NCI-H1694 (cell line): Measurements from ENCODE around the gene AEBP1.

ENCODE experiments used
- DNase-seq: peaks from one replicate; lab custom pipeline; 2025; lab: John Stamatoyannopoulos, UW

AEBP1 gene

DNA sequence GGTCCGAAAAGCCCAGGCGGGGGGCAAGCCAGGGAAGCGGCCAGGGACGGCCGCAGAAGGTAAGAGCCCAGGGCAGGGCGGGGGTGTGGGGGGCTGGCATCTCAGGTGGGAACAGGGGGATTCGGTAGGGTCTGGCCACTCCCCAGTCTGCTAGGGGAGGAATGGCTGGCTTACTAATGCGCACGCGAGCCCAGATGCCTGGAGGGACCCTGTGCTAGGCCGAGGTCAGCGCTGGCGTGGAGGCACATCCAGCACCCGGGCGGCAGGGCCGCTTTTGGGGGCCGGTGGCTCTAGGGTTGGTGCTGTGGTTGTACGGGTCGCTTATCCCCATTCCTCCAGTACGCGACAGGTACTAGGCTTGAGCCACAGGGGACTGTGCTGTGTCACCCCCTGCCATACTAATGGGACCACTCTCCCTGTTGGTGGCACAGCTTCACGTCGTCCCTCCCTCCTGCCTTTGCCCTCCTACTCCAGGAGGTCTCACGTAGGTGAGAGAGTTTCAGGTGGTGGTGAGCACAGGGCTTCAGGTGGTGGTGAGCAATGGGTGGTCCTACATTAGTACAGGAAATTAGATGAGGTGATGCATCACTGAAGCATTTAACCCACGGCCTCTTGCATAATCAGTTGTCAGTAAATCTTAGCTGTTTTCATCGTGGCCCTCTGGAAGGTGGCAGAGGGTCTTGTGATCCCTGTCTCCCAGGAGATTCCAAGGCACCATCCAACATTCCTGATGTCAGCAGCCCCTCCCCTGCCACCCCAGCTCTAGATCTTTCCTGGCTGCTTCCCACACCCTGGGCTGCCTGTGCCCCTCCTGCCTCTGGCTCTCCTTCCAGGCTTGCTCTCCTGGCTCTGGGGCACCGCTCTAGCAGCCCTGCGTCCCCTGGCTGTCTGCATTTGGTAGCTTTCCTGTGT is 971 bp downstream of the AEBP1 start:
- no peak for DNase-seq

DNA sequence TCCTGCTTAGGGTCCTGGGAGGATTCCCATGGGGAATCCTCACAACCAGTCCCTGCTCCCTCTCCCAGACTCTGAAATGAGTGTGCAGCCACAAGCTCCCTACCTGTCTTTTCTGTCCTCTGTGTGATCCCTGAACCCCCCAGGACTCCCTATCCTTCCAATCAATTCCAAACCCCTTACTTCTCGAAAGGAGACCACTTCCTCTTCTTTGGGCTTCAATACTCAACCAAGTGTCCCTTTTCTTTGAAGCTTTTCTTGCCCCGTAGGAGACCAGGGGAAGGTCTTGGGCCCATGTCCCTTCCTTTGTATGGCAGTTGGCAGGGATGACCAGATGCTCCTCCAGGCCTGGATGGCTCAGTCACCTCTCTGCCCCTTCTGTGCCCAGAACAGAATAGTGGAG is 1.7 kb downstream of the AEBP1 start:
- DNase-seq: no peak

DNA sequence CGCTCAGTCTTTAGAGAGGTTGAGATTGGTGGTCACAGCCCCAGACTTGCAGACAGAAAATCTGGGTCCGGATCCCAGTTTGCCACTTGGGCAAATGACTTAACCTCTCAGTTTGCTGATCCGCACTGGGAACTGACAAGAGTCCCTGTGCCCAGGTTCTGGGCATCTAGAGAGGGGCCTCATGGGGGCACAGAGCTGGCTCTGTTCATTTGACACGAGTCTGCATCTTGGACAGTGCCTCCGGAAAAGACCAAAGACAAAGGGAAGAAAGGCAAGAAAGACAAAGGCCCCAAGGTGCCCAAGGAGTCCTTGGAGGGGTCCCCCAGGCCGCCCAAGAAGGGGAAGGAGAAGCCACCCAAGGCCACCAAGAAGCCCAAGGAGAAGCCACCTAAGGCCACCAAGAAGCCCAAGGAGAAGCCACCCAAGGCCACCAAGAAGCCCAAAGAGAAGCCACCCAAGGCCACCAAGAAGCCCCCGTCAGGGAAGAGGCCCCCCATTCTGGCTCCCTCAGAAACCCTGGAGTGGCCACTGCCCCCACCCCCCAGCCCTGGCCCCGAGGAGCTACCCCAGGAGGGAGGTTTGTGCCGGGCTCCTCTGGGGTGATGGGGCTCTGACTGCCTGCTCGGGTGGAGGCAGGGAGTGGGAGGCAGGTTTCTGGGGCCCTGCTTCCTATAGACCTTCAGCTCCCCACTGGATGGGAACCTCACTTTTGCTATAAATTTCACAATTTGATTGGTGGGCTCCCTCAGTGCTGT is 2.3 kb downstream of the AEBP1 start:
- no peak for DNase-seq

DNA sequence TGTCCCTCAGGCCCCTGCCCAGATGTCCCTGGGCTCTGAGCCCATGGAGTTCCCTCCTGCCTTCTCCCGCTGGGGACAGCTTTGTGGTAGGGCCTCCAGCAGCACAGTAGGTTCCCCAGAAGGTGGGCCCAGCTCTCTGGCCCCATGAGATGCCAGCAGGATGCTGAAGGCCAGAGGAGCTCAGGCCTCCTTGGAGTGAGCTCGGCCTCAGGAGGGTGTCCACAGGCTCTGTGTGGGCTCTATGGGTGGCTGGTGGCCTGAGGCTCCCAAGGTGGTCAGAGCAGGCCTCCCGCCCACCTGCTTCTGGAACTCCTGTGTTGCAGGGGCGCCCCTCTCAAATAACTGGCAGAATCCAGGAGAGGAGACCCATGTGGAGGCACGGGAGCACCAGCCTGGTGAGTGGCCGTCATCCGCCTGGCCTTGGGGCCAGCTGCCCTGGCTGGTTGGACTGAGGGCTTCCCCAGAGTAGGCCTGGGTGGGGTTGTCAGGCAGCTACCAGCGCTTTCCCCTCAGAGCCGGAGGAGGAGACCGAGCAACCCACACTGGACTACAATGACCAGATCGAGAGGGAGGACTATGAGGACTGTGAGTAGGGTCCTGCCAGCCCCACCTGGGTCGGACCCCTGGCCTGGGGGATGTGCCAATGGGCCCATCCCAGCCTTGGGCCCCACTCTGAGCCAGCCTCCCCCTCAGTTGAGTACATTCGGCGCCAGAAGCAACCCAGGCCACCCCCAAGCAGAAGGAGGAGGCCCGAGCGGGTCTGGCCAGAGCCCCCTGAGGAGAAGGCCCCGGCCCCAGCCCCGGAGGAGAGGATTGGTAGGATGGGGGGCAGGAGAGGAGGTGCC is 3.2 kb downstream of the AEBP1 start:
- no peak for DNase-seq

DNA sequence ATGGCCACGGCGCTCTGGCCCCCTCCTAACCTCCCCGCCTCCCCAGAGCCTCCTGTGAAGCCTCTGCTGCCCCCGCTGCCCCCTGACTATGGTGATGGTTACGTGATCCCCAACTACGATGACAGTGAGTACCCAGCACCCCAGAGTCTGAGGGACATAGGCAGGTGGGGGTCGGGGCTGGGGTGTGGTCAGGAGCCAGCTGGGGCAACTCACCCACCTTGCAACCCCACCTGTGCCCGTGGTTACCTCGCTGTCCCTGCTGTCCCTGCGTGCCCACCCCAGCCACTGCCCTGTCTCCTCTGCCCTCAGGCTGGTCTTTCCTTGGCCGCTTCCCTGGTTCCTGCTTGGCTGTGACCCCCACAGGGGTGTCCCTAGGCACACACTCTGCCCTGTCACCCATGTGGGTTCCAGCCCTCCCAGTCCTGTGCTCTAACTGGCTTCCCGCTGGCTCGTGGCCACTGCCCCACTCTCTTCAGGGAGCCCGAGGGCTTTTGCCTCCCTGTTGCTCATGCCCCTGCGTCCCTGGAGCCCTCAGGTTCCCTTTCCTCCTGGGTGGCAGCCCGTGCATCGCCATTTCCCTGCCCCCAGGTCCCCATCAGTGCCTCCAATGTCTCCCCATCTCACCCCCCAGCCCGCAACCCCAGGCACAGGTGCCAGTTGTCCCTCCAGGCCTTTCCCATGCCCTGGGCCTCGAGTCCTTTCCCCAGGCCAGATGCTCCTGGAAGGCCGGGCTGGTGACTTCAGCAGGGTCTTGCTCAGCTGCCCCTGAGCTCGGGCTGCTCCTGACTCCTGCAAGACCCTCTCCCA is 4.0 kb downstream of the AEBP1 start:
- DNase-seq: no peak

DNA sequence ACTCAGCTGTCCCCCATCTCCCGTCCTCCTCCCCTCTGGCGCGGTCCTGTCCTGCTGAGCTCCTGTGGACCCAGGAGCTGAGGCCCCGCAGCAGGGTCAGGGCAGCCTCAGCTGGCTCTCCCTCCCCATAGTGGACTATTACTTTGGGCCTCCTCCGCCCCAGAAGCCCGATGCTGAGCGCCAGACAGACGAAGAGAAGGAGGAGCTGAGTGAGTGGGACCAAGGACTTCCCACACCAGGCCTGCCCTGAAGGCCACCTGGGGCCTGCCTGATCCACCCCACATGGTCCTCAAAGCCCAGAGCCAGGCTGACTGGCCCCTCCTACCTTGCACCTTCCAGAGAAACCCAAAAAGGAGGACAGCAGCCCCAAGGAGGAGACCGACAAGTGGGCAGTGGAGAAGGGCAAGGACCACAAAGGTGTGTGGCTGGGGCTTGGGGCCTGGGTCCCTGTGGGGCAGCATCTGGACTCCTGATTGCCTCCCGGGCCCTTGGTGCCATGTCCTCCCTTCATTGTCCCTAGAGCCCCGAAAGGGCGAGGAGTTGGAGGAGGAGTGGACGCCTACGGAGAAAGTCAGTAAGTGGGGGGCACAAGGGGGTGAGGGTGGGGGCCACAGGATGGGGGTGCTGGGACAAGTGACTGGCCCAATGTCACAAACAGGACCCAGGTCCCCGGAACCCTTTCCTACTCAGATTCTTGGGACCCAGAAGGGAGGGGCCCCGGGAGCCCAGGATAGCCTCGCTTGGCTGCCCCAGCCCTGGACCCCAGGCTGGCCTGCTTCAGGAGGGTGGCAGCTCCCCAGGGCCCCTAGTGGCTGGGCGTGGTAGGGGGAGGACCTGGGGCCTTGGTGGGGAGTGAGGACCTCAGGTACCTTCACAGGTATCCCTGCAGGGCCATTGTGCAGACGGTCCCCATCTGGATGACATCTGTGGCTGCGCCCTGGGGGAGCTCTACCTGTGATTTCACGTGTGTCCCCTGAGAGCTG is 4.9 kb downstream of the AEBP1 start:
- no peak for DNase-seq

DNA sequence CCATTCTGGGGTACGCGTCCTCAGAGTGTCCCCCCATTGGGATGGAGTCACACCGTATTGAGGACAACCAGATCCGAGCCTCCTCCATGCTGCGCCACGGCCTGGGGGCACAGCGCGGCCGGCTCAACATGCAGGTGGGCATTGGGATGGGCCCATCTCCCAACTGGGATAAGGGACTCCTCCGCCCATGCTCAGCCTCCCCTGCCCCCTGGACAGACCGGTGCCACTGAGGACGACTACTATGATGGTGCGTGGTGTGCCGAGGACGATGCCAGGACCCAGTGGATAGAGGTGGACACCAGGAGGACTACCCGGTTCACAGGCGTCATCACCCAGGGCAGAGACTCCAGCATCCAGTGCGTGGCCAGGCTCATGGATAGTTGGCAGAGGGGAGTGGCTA is 5.8 kb downstream of the AEBP1 start:
- no peak for DNase-seq

DNA sequence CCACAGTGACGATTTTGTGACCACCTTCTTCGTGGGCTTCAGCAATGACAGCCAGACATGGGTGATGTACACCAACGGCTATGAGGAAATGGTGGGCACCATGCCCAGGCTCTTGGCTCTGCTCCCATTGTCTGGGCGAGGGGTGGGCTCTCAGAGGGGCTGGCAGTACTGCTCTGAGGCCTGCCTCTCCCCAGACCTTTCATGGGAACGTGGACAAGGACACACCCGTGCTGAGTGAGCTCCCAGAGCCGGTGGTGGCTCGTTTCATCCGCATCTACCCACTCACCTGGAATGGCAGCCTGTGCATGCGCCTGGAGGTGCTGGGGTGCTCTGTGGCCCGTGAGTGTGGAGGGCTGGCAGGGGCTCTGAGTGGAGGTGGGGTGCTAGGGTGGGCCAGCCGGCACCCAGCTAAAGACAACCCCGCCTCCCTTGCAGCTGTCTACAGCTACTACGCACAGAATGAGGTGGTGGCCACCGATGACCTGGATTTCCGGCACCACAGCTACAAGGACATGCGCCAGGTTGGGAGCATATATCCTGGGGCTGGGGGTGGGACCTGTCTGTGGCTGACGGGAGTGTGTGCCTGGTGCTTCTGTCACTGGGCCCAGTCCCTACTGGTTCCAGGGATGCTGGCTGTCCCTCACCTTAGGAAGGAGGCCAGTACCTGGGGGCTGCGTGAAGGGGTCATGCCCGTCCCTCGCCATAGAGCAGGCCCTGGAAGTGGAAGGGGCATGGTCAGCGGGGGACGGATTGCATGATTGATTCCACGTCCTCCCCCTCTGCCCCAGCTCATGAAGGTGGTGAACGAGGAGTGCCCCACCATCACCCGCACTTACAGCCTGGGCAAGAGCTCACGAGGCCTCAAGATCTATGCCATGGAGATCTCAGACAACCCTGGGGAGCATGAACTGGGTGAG is 6.8 kb downstream of the AEBP1 start:
- DNase-seq: peak; percentile 78

DNA sequence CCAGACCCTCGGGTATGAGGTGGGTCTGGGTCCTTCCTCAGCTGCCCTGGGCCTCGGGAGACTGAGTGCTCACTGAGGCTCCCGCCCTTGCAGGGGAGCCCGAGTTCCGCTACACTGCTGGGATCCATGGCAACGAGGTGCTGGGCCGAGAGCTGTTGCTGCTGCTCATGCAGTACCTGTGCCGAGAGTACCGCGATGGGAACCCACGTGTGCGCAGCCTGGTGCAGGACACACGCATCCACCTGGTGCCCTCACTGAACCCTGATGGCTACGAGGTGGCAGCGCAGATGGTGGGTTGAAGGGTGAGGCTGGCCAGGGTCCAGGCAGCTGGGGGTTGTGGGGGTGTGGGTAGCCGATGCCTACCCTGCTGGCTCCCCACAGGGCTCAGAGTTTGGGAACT is 7.6 kb downstream of the AEBP1 start:
- no peak for DNase-seq

DNA sequence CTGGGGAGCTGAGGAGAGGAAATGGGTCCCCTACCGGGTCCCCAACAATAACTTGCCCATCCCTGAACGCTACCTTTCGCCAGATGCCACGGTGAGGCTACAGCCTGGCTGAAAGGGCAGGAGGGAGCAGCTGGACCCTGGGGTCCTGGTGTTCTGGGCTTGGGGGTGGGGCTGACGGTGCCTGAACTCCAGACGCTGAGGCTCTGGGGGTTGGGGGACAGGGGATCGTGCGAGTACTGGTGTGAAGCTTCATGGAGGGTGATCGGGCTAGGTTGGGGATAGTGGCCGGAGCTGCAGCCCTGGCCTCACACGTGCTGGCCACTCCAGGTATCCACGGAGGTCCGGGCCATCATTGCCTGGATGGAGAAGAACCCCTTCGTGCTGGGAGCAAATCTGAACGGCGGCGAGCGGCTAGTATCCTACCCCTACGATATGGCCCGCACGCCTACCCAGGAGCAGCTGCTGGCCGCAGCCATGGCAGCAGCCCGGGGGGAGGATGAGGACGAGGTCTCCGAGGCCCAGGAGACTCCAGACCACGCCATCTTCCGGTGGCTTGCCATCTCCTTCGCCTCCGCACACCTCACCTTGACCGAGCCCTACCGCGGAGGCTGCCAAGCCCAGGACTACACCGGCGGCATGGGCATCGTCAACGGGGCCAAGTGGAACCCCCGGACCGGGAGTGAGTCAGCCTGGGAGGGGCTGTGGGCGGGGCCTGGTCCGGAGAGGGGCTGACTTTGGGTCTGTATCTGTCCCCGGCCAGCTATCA is 8.3 kb downstream of the AEBP1 start:
- no peak for DNase-seq

DNA sequence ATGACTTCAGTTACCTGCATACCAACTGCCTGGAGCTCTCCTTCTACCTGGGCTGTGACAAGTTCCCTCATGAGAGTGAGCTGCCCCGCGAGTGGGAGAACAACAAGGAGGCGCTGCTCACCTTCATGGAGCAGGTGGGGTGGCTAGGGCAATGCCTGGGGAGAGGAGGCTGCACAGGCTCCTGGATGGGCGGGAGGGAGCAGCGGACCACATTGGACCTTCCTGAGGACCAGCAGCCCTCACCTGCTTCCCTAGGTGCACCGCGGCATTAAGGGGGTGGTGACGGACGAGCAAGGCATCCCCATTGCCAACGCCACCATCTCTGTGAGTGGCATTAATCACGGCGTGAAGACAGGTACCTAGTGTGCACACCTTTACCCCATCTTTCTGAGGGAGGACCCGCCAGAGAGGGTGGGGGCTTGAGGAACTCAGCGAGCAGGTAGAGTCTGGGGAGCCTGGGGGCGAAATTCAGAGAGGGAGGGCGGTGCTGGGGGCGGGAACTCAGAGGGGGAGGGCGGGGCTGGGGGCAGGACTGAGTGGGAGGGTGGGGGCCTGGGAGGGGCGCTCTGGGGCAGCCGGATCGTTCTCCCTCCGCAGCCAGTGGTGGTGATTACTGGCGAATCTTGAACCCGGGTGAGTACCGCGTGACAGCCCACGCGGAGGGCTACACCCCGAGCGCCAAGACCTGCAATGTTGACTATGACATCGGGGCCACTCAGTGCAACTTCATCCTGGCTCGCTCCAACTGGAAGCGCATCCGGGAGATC is 9.0 kb downstream of the AEBP1 start:
- no peak for DNase-seq

DNA sequence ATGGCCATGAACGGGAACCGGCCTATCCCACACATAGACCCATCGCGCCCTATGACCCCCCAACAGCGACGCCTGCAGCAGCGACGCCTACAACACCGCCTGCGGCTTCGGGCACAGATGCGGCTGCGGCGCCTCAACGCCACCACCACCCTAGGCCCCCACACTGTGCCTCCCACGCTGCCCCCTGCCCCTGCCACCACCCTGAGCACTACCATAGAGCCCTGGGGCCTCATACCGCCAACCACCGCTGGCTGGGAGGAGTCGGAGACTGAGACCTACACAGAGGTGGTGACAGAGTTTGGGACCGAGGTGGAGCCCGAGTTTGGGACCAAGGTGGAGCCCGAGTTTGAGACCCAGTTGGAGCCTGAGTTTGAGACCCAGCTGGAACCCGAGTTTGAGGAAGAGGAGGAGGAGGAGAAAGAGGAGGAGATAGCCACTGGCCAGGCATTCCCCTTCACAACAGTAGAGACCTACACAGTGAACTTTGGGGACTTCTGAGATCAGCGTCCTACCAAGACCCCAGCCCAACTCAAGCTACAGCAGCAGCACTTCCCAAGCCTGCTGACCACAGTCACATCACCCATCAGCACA is 9.7 kb downstream of the AEBP1 start:
- DNase-seq: no peak

DNA sequence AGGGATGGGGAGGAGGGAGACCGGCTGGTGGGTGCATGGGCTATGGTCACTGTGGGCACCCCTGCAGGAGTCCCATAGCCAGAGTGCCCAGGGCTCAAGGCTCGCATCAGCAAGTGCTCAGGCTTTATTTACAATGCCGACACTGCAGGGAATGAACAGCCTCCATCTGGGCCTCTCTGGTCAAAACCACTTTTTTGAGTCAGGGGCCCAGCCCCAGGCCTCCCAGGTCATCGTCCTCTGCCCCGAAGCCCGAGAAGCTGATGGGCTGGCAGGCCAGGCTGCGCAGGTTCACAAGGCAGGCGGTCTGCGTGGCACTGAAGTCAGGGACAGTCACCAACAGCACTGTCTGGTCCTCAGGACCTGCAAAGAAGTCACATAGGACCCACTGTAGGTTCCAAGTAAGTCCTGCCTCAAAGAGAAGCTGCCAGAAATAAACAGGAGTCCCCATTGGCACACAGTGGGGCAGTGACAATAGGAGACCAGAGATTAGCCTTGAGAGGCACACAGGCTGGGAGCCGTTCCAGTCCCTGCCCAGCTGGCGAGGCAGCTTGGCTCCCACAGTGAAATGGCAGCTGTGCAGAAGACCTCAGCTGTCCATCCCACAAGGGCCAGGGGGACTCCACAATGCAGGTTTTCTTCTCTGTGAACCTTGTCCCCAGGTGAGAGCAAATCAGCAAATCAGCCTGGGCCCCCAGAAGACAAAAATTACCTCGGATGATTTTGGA is 10.6 kb downstream of the AEBP1 start:
- no peak for DNase-seq

DNA sequence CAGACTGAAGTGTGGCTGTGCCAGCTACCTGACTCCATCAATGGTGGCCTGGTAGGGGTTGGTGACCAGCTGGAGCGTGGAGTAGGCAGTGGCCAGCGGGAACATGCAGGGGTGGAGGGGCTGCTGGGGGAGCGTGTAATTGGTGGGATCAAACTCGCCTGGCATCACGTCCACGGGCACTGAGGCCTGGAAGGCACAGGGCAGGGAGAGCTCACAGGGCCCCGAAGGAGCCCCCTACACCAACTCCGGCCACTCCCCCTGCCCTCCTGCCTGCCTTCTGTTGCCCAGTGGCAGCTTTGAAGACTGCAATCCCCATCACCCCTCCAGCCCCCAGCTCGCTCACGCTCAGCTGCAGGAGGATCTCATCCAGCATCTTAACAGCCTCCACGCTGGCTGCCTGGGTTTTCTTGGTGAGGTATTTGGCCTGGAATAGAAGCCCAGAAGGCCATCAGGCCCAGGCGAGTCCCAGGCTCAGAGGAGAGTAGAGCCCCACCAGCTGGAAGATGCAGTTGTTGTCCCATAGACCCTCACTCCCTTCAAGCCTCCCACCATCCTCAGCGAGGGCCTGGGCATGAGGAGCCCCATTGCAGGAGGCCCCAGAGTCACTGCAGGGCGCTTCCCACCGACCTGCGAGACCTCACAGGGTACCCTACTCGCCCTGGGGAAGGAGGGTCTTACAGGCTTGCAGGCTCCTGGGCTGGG is 12.1 kb downstream of the AEBP1 start:
- DNase-seq: no peak

DNA sequence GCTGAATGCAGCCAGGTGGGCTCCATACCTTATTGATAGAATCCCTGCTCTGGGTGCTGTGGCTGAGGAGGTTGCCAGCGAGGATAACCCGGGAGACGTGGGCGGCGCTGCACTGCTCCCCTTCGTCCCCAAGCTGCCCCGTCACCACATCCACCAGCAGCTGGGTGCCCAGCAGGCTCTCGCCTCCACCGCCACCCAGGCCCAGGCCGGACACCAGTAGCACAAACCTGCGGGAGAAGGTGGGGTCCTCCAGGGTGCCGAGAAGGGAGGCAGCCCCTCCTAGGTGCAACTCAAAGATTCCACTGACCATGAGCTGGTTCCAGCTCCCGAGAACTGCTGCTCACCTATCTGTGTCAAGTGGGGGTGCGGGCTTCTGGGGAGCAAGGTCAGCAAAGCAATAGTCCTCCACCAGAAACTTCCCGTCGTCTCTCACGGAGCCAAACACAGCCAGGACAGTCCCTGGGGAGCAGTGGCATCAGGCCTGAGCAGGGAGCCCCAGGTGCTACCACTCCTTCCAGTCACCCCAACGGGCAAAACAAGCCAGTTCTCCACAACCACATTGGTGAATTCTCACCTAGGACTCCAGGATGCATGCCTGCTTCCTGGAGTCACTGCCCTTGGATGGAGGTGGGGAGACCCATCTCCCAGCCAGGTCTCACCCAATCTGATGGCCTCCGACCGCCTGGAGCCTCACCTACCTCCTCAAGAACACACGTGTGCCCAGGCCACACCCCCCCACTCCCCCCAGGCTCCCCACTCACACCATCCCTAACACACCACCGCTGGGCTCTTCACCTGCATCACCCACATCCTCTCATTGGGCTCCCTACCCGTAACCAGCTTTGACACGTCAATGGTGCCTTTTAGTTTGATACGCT is 12.9 kb downstream of the AEBP1 start:
- DNase-seq: no peak
